HG03342 (cell line): ENCODE measurements around the gene CYTH1.
"Not testable (repeated sequence)": the region's sequence is repeated elsewhere in the genome, so short reads cannot be mapped to it uniquely, and the experiment has no call there.

Experiments
- ATAC-seq: cut with Tn5 transposase; IDR thresholded peaks from one replicate; pipeline ENCODE4 v1.9.1; 2021; ENCODE audit warnings: mild to moderate bottlenecking, moderate library complexity; ENCODE audit not compliant: unreplicated experiment

CYTH1 gene

DNA sequence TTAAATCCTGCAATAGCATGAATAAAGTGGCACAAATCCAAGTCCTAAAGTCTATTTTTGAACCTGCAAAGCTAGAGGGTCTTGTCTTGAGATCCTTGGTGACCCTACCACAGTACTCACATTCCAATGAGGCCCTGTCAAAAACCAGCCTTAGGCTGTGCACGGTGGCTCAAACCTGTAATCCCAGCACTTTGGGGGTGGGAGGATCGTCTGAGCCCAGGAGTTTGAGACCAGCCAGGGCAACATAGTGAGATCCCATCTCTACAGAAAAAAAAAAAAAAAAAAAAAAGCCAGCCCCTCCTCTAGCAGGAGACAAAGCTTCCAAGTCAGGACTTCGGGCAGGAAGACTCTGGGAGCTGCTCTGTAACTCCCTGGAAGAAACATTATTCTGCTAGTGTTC is 16.3 kb downstream of the CYTH1 start:
- no peak for ATAC-seq

DNA sequence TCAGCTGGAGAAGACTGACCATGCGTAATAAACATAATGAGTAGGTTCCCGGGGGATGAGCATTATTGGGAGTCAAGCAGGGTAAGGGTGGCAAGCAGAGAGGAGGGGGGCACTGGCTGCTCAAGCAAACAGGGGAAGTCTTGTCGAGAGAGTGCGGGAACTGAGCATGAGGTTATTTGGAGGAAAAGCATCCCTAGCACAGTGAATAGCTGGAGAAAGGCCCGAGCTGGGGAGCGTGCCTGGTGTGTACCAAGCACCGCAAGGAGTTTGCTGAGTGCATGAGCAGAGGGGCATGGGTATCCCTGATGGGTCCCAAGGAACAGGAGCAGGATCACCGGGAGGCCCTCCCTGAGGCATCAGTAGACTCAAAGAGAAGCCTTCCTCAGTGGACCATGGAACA is 17.2 kb downstream of the CYTH1 start:
- no peak for ATAC-seq

DNA sequence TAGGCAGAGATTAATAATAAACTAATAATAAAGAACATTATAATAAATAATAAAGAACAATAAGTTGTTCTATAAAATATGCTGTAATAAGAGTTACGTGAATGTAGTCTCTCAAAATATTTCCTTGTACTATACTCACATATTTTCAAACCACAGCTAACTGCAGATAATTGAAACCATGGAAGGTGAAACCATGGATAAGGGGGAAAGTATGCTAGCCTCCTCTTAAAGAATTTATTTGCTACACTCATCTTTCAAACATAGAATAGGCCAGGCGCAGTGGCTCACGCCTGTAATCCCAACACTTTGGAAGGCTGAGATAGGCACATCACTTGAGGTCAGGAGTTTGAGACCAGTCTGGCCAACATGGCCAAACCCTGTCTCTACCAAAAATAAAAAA is 18.5 kb downstream of the CYTH1 start:
- ATAC-seq: no peak

DNA sequence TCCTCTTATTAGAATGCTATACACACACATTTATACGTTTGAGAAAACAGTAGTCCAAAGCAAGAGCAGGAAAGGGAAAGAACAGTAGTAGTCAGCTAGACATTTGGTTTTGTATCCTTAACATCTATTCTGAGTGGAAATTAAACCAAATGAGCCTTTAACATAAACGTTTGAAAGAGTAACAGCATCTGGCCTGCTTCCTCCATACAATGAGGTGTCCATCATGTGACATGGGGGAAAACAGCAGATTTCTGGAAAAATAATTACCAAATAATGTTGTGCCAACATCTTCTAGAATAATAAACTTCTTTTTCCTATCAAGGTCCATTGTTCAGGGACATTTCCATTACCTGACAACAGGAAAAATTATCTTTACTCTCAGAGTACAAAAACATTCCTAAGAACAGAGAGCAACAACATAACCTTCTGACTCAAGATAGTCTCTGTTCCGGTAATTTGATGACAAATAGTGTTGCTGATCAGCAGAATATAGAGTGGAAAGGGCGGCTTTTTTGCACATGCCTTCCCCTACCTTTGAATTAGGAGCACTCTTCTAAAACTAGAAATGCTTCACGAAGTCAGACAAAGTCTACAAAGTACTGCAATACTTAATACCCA is 20.2 kb downstream of the CYTH1 start:
- ATAC-seq: no peak

DNA sequence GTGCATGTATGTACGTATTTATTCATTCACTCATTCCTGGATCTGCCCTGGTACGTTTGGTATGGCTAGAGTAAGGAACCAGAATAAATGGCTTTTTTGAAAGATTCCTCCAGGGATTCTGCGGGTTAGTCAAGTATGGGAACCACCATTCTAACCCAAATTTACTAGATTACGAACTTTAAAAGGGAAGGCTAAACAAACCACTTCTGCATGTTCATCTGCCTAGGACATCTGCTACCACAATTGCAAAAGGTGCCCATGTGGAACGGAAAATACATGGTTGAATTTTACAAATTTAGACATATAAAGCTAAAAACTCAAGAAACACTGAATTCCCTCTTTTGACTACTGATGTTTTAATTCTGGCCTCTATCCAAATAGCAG is 22.1 kb downstream of the CYTH1 start:
- no peak for ATAC-seq

DNA sequence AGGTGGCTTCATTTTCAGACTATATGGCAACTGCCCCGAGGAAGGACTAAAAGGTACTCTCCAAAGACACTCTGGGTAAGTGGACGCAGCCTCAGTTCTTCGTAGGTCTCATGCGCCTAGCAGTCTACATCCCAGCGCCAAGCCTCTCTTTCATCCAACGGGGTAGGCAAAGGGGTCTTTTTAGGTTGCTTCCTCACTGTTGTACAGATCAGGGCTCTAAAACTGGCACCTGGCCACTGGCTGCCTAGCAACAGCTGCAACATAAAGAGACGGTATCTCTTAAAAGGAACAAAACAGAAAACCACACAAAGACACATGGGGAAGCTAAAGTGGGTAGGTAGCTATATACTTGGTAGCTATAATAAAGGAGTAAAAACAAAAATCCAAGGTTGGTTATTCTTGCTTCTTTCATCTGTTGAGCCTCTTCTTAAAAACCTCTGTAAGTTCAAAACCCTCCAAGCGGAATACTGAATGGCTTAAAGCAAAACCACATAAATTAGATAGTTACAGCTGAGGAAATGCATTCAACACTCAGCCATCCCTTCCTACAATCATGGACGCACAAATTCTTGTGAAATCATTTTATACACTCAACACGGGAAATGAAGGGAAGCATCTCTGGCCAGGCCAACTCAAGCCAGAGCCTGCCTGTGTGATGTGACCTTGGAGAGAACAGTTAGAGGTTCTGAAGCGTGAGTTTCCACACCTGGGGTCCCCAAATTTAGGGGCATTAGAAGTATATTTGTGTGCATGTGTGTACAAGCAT is 22.7 kb downstream of the CYTH1 start:
- ATAC-seq: peak; percentile 86

DNA sequence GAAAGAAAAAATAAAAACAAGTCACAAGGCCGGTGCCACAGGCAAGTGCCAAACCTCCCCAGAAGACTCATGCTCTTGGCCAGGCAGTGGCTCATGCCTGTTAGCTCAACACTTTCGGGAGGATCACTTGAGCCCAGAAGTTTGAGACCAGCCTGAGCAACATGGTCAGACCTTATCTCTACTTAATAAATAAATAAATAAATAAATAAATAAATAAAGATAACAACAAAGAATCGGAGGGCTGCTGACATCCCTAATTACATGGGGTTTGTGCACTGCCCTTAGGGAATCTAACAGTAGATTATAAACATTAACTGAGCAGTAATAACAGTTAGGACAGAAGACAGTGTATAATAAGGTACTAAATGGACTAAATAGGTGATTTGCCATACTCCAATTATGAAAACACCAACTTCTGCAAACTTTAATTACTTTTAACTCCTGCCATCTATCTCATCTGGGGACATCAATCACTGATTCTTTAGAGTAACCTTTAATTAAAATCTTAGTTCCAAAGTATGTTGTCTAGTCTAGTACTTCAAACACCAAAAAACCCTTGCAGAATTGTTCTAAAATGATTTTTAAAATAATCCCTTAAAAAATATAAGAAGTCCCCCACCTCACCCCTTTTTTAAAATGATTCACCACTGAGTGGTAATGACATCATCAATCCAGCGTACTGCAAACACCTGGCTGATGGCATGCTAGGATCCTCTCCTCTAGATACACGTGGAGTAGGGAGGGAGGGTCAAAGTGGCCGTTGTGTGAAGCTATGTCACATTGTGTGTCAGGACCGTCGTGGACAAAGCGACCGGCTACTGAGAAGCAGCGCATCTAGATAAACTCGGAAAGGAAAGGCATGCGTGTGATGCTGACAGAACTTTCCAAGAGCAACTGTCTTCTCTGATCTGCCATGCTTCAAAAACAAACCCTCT is 28.5 kb downstream of the CYTH1 start:
- ATAC-seq: no peak

DNA sequence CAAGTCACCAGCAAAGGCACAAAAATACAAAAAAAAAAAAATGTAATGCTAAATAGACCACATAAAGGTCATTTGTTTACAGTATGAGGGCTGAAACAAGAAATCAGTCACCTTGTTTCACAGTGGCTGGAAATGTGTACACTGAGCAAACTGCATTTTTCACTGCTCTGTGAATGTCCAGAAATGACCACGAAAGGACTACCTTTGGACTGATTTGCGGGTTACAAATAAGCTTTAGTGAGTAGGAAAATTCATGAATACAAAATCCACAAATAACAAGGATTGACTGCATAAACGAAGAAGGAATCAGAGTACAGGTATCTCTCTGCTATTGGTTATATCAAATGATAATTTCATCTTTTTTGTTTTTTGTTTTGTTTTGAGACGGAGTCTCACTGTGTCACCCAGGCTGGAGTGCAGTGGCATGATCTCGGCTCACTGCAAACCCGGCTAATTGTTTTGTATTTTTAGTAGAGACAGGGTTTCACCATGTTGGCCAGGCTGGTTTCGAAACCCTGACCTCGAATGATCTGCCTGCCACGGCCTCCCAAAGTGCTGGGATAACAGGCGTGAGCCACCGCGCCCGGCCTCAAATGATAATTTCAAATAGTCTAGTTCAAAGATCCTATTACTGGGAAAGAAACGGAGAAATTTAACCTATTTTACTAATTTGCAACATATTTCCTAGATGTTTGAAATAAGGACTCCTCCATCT is 30.5 kb downstream of the CYTH1 start:
- ATAC-seq: no peak

DNA sequence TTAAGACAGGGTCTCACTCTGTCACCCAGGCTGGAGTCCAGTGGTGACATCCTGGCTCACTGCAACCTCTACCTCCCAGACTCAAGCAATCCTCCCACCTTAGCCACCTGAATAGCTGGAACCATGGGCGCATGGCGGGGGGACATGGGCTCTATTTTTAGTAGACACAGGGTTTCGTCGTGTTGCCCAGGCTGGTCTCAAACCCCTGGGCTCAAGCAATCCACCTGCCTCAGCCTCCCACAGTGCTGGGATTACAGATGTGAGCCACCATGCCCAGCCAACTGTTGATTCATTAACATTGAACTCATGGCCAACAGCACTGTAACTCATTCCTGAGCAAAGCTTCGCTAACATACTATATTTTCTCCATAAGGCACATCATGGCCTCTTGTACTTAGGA is 31.1 kb downstream of the CYTH1 start:
- not testable (repeated sequence) for ATAC-seq

DNA sequence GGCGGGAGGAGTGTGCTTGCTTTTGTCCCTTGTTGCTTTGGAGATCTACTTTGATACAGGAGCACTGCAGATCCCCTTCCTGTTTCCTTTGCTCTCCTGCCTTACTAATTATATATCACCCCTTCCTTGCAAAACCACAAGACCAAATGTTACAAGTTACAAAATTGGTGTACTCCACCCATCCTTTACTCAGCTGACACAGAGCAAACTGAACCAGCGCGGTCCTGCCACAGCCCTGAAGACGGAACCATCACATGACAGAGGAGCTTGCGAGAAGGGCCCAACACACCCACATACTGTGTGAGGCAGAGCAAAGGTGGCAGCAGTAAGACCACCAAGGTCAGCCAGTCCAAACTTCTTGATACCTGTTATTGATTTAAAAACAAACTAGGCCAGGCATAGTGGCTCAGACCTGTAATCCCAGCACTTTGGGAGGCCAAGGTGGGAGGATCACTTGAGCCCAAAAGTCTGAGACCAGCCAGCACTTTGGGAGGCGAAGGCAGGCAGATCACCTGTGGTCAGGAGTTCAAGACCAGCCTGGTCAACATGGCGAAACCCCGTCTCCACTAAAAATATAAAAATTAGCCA is 33.2 kb downstream of the CYTH1 start:
- peak; percentile 47 for ATAC-seq

DNA sequence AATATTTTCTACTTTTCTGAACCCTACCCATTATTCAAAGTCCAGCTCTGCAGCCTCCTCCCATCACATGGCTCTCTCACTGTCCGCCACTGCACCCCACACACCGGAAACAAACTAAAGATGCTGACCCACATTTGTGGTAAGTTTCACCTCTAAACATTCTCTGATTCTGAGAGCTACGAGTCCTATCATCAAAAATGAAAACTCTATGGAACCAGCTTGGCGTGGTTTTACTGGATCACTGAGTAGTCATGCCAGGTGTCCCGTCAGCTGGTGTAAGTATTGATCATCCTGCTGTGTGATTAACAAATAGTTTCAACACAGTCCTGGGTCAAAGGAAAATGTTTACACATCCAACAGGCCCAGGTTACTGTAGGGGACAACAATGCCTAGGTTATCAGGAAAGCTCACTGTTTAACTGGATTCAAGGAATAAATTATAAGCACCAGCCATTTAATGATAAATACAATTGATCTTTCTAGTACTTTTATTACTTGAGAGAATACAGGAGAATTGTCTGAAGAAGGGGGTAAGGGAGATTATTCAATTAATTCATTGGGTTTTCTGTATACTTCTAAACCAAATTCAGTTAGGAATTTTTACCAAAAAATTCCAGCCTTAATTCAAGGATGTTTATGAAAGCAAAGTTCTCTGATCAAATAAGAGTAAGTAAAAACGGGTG is 33.9 kb downstream of the CYTH1 start:
- ATAC-seq: no peak

DNA sequence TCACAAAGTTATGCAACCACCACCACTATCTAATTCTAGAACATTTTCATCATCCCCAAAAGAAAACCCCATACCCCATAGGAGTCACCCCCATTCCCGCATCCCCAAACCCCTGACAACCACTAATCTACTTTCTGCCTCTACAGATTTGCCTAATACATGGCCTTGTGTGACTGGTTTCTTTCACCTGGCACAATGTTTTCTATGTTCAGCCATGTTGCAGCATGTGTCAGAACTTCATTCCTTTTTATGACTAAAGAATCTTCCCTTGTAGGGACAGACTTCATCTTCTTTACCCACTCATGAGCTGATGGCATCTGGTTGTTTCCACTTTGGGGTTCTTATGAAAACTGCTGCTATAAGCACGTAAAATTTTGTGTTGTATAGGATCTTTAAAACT is 34.6 kb downstream of the CYTH1 start:
- ATAC-seq: no peak

DNA sequence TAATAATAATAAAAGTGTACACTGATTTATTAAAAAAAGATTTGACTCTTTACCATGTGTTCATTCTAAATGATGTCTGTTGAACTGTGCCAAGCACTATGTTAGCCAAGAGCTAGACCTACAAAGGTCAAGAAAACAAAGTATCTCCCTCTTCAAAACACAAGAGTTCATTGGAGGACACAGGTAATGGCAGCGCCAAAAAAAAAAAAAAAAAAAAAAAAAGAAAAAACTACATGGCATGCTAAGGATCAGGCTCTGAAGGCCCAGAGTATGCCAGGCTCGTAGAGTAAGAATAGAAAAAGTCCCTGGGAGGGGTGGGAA is 35.2 kb downstream of the CYTH1 start:
- ATAC-seq: no peak

DNA sequence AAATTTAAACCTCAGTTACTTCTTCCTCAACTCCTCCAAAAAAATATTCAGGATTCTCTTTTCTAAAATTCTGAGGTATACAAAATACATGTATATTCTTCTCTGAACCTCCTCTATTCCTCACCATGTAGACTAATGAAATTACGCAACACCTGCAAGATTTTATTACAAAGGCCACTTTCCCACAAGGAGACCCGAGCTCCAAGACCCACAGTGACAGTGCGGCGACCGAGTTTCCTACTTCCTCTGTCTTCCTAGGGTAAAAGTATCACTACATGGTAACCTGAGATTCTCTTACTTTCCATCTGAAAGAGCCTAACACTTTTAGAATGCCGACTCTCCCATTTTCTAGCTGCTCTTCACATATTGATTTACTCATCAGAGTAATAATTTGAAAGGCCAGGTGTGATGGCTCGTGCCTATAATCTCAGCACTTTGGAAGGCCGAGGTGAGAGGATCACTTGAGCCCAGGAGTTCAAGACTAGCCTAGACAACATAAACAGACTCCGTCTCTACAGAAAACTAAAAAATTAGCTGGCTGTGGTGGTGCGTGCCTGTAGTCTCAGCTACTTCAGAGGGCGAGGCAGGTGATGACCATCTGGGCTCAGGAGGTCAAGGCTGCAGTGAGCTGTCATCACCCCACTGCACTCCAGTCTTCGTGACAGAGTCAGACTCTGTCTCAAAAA is 35.7 kb downstream of the CYTH1 start:
- ATAC-seq: no peak

DNA sequence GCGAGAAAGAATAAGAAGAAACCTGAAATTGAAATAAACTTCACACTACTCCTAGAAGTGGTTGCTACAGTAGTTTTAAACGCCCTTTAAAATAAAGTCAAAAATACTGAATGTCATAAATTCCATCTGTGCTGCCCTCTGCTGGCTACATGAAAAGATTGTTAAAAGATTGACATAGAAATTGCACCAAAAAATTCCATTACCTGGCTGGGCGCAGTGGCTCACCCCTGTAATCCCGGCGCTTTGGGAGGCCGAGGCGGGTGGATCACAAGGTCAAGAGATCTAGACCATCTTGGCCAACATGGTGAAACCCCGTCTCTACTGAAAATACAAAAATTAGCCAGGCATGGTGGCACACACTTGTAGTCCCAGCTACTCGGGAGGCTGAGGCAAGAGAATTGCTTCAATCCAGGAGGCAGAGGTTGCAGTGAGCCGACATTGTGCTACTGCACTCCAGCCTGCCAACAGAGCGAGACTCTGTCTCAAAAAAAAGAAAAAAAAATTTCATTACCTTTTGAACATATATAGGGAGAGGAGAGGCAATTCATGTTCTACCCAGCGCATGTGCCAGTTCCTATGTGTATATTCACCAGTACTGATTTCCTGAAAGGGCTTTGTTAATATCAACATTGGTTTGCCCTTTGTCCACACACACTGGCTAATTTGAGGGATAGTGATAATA is 36.5 kb downstream of the CYTH1 start:
- no peak for ATAC-seq

DNA sequence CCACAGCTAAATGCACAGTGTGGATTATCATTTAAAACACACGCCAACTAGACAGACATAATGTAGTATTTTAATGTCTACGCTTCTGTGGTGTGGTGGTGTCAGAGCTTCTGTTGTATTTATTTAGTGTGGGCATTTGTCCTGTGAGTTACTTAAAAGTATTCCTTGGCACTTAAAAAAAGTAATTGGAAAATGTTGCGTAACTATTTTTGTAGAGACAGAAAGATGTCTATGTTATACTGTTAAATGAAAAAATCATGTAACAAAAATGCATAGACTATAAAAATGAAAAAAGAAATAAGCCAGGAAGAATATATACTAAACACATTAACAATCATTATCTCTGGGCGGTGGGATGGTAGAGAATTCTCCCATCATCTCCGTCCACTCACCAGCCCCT is 39.2 kb downstream of the CYTH1 start:
- no peak for ATAC-seq

DNA sequence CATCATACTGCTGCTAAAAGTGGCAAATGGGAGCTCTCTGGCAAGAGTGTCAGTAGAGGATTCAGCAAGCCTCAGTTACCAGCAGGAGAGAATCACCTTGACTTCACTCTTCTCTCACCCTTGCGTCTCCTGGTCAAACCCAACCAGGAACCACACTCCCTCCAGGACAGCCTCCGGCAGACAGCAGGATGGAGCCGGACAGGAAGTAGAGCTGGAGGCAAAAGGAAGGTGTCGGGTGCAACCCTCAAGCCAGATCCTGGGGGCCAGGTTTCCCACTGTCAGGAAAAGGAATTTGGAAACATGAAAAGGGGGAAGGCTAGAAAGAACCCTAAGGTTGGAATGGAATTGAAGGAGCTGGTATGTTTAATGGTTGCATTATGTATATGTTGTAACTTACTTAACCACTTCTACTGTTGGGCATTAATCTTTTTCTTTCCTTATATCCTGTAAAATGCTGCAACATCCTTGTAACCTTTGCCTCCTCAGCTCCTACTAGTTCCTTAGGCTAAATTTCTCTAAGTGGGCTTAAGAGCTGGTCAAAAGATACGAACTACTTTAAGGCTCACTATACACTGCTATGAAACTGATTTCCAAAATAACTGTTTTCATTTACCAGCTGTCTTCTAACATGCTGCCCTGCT is 40.3 kb downstream of the CYTH1 start:
- ATAC-seq: no peak

DNA sequence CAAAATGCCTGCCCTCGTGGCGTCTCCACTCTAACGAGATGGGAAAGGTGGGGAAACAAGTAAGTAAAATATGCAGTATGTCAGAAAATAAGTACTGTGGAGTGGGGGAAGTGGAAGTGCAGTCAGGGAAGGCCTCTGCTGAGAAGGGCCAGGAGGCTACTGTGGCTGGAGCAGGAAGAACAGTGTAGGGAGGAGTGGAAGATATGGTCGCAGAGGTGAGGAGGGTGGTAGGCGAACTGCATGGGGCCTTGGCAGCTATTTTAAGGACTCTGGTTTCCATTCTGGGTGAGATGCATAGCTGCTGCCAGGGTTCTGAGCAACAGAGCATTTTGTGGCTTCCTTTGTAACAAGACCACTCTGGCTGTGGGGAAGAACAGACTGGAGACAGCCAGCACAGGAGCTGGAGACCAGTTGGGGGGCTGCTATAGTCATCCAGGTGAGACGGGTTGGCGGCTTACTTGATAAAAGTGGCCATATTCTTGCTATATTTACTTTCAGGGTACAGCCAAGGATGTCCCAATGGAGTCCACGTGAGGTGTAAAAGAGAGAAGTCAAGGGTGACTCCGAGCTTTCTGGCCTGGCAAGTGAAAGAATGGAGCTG is 42.6 kb downstream of the CYTH1 start:
- ATAC-seq: no peak
